Measurements from ENCODE around the gene VWA2. TPM values are rescaled to one million over a fixed set of nuclear protein-coding genes. Genes with fewer than 3 reads are reported as not detected.

The VWA2 gene
- total RNA-seq, 2 experiments from 2014 or later: not detected

- Histone ChIP-seq H3K27me3 (ENCODE audit: control insufficient read depth in 1 of 2, insufficient read depth in 2 of 2, low read length in 2 of 2) (no peaks in the 10 kb centered on the region), H3K4me1 (ENCODE audit: insufficient read depth, low read length) (peaks cover 13% of the 10 kb centered on the region), H3K27ac (ENCODE audit: low read depth in 1 of 2, low read length in 2 of 2) (no peak overlapping the region), H3K36me3 (ENCODE audit: insufficient read depth, low read length) (no peaks in the 10 kb centered on the region), H3K9me3 (ENCODE audit: control insufficient read depth in 1 of 2, insufficient read depth in 1 of 2, low read length in 2 of 2) (no peaks in the 10 kb centered on the region), H3K4me3 (ENCODE audit: low read length) (peak overlapping the region; percentile 78)
- Mint-ChIP-seq H3K4me1 (ENCODE audit: low read depth) (peaks cover 12% of the 10 kb centered on the region), H3K4me3 (peak overlapping the region; percentile 86), H3K9me3 (no peaks in the 10 kb centered on the region), H3K36me3 (ENCODE audit: low read depth) (peaks cover 19% of the 10 kb centered on the region), H3K27me3 (no peaks in the 10 kb centered on the region), H3K27ac (no peak overlapping the region)
- TF ChIP-seq CTCF (IDR thresholded peaks at IDR 0.05): no peak
- ATAC-seq (ENCODE audit: poor library complexity): no peak
- DNase-seq: no peak
- ChIA-PET POLR2A (interaction anchor here (0.9 to 1.4 kb wide), 7 partner anchors 129 to 519 kb away, joined by 3 to 6 read pairs (median 4); partner anchors contain the start of gene CCDC186), CTCF (interaction anchor here (0.6 to 1.7 kb wide), 10 partner anchors 9 to 518 kb away, joined by 3 to 13 read pairs (median 3); partner anchors contain the start of genes CCDC186 and FHIP2A)
- intact Hi-C loops (cut with DNase I, micrococcal nuclease): loop anchor here (2.0 to 10.0 kb wide), 3 partner anchors 245 to 824 kb away; no protein-coding TSS in a partner anchor
Measured at GRCh38 chr10:114303556-114303955, 64.5 kb downstream of the VWA2 start.

GRCh38 chr10:114304017-114304570 lies 65.0 kb downstream of the VWA2 start:
- H3K27me3 Mint-ChIP-seq: no peaks in the 10 kb centered on the region
- no peaks in the 10 kb centered on the region for H3K27me3 ChIP-seq (ENCODE audit: control insufficient read depth in 1 of 2, insufficient read depth in 2 of 2, low read length in 2 of 2)
- ATAC-seq (ENCODE audit: poor library complexity): peak; percentile 24
- no peak overlapping the region for H3K27ac ChIP-seq (ENCODE audit: low read depth in 1 of 2, low read length in 2 of 2)
- H3K9me3 ChIP-seq (ENCODE audit: control insufficient read depth in 1 of 2, insufficient read depth in 1 of 2, low read length in 2 of 2): no peaks in the 10 kb centered on the region
- no peaks in the 10 kb centered on the region for H3K9me3 Mint-ChIP-seq
- H3K36me3 Mint-ChIP-seq (ENCODE audit: low read depth): peaks cover 13% of the 10 kb centered on the region
- ChIA-PET POLR2A (interaction anchor here (0.9 to 1.4 kb wide), 7 partner anchors 130 to 519 kb away, joined by 3 to 6 read pairs (median 4); partner anchors contain the start of gene CCDC186), CTCF (interaction anchor here (0.6 to 1.7 kb wide), 12 partner anchors 9 to 518 kb away, joined by 3 to 13 read pairs (median 3); partner anchors contain the start of genes CCDC186 and FHIP2A)
- peak; percentile 28 to 78 (median 58) for DNase-seq
- H3K36me3 ChIP-seq (ENCODE audit: insufficient read depth, low read length): no peaks in the 10 kb centered on the region
- intact Hi-C loops (cut with DNase I, micrococcal nuclease): loop anchor here (1.0 to 10.0 kb wide), 4 partner anchors 401 to 823 kb away; no protein-coding TSS in a partner anchor
- peak overlapping the region; percentile 78 for H3K4me3 ChIP-seq (ENCODE audit: low read length)
- TF ChIP-seq CTCF (IDR thresholded peaks at IDR 0.05): peak; percentile 81
- peak overlapping the region; percentile 5 for H3K27ac Mint-ChIP-seq
- peaks cover 12% of the 10 kb centered on the region for H3K4me1 Mint-ChIP-seq (ENCODE audit: low read depth)
- H3K4me1 ChIP-seq (ENCODE audit: insufficient read depth, low read length): peaks cover 13% of the 10 kb centered on the region
- peak overlapping the region; percentile 86 for H3K4me3 Mint-ChIP-seq

- peak overlapping the region; percentile 78 for H3K4me3 ChIP-seq (ENCODE audit: low read length)
- H3K36me3 Mint-ChIP-seq (ENCODE audit: low read depth): peaks cover 6% of the 10 kb centered on the region
- no peak overlapping the region for H3K27ac ChIP-seq (ENCODE audit: low read depth in 1 of 2, low read length in 2 of 2)
- H3K9me3 ChIP-seq (ENCODE audit: control insufficient read depth in 1 of 2, insufficient read depth in 1 of 2, low read length in 2 of 2): no peaks in the 10 kb centered on the region
- no peaks in the 10 kb centered on the region for H3K9me3 Mint-ChIP-seq
- intact Hi-C loops (cut with DNase I, micrococcal nuclease): loop anchor here (1.0 to 10.0 kb wide), 5 partner anchors 168 to 823 kb away; no protein-coding TSS in a partner anchor
- ATAC-seq (ENCODE audit: poor library complexity): peak; percentile 80
- no peaks in the 10 kb centered on the region for H3K27me3 ChIP-seq (ENCODE audit: control insufficient read depth in 1 of 2, insufficient read depth in 2 of 2, low read length in 2 of 2)
- POLR2A ChIA-PET: interaction anchor here (1.2 to 1.4 kb wide), 4 partner anchors 167 to 518 kb away, joined by 3 to 6 read pairs (median 5); no protein-coding TSS in a partner anchor
- DNase-seq: peak; percentile 34 to 85 (median 64)
- peaks cover 12% of the 10 kb centered on the region for H3K4me1 Mint-ChIP-seq (ENCODE audit: low read depth)
- peak overlapping the region; percentile 5 for H3K27ac Mint-ChIP-seq
- H3K4me1 ChIP-seq (ENCODE audit: insufficient read depth, low read length): peaks cover 13% of the 10 kb centered on the region
- CTCF ChIA-PET: interaction anchor here (0.9 to 1.7 kb wide), 8 partner anchors 11 to 517 kb away, joined by 3 to 13 read pairs (median 3); partner anchors contain the start of genes CCDC186 and FHIP2A
- H3K4me3 Mint-ChIP-seq: peak overlapping the region; percentile 86
- peak; percentile 19 for TF ChIP-seq CTCF (IDR thresholded peaks at IDR 0.05)
- H3K36me3 ChIP-seq (ENCODE audit: insufficient read depth, low read length): no peaks in the 10 kb centered on the region
- no peaks in the 10 kb centered on the region for H3K27me3 Mint-ChIP-seq
Measured at GRCh38 chr10:114304571-114305421, 65.7 kb downstream of the VWA2 start.

Measured in CD4-positive, alpha-beta T cell (primary cell).